ENCODE measurements around the gene TNRC18.
"Not testable (repeated sequence)": the region's sequence is repeated elsewhere in the genome, so short reads cannot be mapped to it uniquely, and the experiment has no call there.

The TNRC18 gene

GRCh38 chr7:5270788-5271187, 152.8 kb downstream of the TNRC18 start:
- H3K4me1 ChIP-seq (ENCODE audit: insufficient read depth, low read length): no peaks in the 10 kb centered on the region
- no peak for ATAC-seq (ENCODE audit: insufficient read depth, low read depth)

GRCh38 chr7:5269992-5270657, 153.5 kb downstream of the TNRC18 start:
- not testable (repeated sequence) for H3K9me3 ChIP-seq (ENCODE audit: insufficient read depth, low read length, severe bottlenecking); H2AFZ ChIP-seq (ENCODE audit: low read depth, low read length)

More at GRCh38 chr7:5270788-5271187, 152.8 kb downstream of the TNRC18 start:
- Histone ChIP-seq H2AFZ (ENCODE audit: low read depth, low read length) (no peak overlapping the region), H3K4me2 (ENCODE audit: insufficient read depth, low read length) (no peak overlapping the region), H3K36me3 (ENCODE audit: insufficient read depth, low read length) (no peaks in the 10 kb centered on the region), H3K79me2 (ENCODE audit: insufficient read depth, low read length) (no peaks in the 10 kb centered on the region), H3K27ac (ENCODE audit: low read length) (no peak overlapping the region), H4K20me1 (ENCODE audit: insufficient read depth, low read length) (no peaks in the 10 kb centered on the region), H3K9me3 (ENCODE audit: insufficient read depth, low read length, severe bottlenecking) (no peaks in the 10 kb centered on the region), H3K27me3 (ENCODE audit: insufficient read depth, low read length, poor library complexity) (no peaks in the 10 kb centered on the region), H3K4me3 (ENCODE audit: low read depth in 1 of 2, low read length in 2 of 2) (no peak overlapping the region), H3K9ac (ENCODE audit: low read depth, low read length) (no peak overlapping the region)
- DNase-seq: no peak
- no peak for TF ChIP-seq CTCF (IDR thresholded peaks at IDR 0.05; ENCODE audit: borderline replicate concordance, extremely low read depth, low read length, poor library complexity, severe bottlenecking)
- no peak for TF ChIP-seq EZH2 (IDR thresholded peaks at IDR 0.05; ENCODE audit: borderline replicate concordance, low read depth, low read length, severe bottlenecking)

GRCh38 chr7:5267829-5268228, 155.8 kb downstream of the TNRC18 start:
- not testable (repeated sequence) for H3K36me3 ChIP-seq (ENCODE audit: insufficient read depth, low read length); DNase-seq; H2AFZ ChIP-seq (ENCODE audit: low read depth, low read length); H3K9me3 ChIP-seq (ENCODE audit: insufficient read depth, low read length, severe bottlenecking); H3K4me1 ChIP-seq (ENCODE audit: insufficient read depth, low read length); H3K4me2 ChIP-seq (ENCODE audit: insufficient read depth, low read length); H3K79me2 ChIP-seq (ENCODE audit: insufficient read depth, low read length); H3K9ac ChIP-seq (ENCODE audit: low read depth, low read length); H3K27me3 ChIP-seq (ENCODE audit: insufficient read depth, low read length, poor library complexity); H3K27ac ChIP-seq (ENCODE audit: low read length); H4K20me1 ChIP-seq (ENCODE audit: insufficient read depth, low read length); H3K4me3 ChIP-seq (ENCODE audit: low read depth in 1 of 2, low read length in 2 of 2); ATAC-seq (ENCODE audit: insufficient read depth, low read depth)

More at GRCh38 chr7:5269992-5270657, 153.5 kb downstream of the TNRC18 start:
- not testable (repeated sequence) for DNase-seq; H3K4me3 ChIP-seq (ENCODE audit: low read depth in 1 of 2, low read length in 2 of 2); H3K4me2 ChIP-seq (ENCODE audit: insufficient read depth, low read length); H3K36me3 ChIP-seq (ENCODE audit: insufficient read depth, low read length); H3K27ac ChIP-seq (ENCODE audit: low read length); H4K20me1 ChIP-seq (ENCODE audit: insufficient read depth, low read length); H3K79me2 ChIP-seq (ENCODE audit: insufficient read depth, low read length); H3K9ac ChIP-seq (ENCODE audit: low read depth, low read length); H3K4me1 ChIP-seq (ENCODE audit: insufficient read depth, low read length); ATAC-seq (ENCODE audit: insufficient read depth, low read depth); H3K27me3 ChIP-seq (ENCODE audit: insufficient read depth, low read length, poor library complexity)

GRCh38 chr7:5266191-5267028, 157.2 kb downstream of the TNRC18 start:
- H3K9ac ChIP-seq (ENCODE audit: low read depth, low read length): no peak overlapping the region
- H3K79me2 ChIP-seq (ENCODE audit: insufficient read depth, low read length): no peaks in the 10 kb centered on the region
- no peaks in the 10 kb centered on the region for H3K4me1 ChIP-seq (ENCODE audit: insufficient read depth, low read length)
- DNase-seq (no peak), ATAC-seq (ENCODE audit: insufficient read depth, low read depth) (no peak)
- H3K9me3 ChIP-seq (ENCODE audit: insufficient read depth, low read length, severe bottlenecking): no peaks in the 10 kb centered on the region
- no peaks in the 10 kb centered on the region for H3K36me3 ChIP-seq (ENCODE audit: insufficient read depth, low read length)
- no peak overlapping the region for H3K27ac ChIP-seq (ENCODE audit: low read length)
- H4K20me1 ChIP-seq (ENCODE audit: insufficient read depth, low read length): no peaks in the 10 kb centered on the region
- no peak overlapping the region for H3K4me3 ChIP-seq (ENCODE audit: low read depth in 1 of 2, low read length in 2 of 2)
- H2AFZ ChIP-seq (ENCODE audit: low read depth, low read length): no peak overlapping the region
- no peak overlapping the region for H3K4me2 ChIP-seq (ENCODE audit: insufficient read depth, low read length)
- TF ChIP-seq EZH2 (IDR thresholded peaks at IDR 0.05; ENCODE audit: borderline replicate concordance, low read depth, low read length, severe bottlenecking) (no peak), CTCF (IDR thresholded peaks at IDR 0.05; ENCODE audit: borderline replicate concordance, extremely low read depth, low read length, poor library complexity, severe bottlenecking) (no peak)
- H3K27me3 ChIP-seq (ENCODE audit: insufficient read depth, low read length, poor library complexity): no peaks in the 10 kb centered on the region

All from DND-41 (cell line).